GM18520 (cell line): ENCODE results near the gene NEBL.

Experiments used
- ATAC-seq: cut with Tn5 transposase; IDR thresholded peaks from one replicate; pipeline ENCODE4 v1.9.1; 2021; ENCODE audit not compliant: unreplicated experiment

Gene NEBL

GRCh38 chr10:20797290-20797689 is 99.8 kb downstream of the NEBL start:
- ATAC-seq, result no peak

GRCh38 chr10:20795391-20795790 is 101.7 kb downstream of the NEBL start:
- ATAC-seq, result no peak

GRCh38 chr10:20785174-20785573 is 111.9 kb downstream of the NEBL start:
- no peak for ATAC-seq

GRCh38 chr10:20778008-20778757 is 118.9 kb downstream of the NEBL start:
- ATAC-seq, result no peak

- ATAC-seq, result no peak
These were observed 120.6 kb downstream of the NEBL start for GRCh38 chr10:20776384-20777118.

- ATAC-seq, result no peak
These were observed 126.1 kb downstream of the NEBL start for GRCh38 chr10:20771051-20771450.

GRCh38 chr10:20769481-20769880 is 127.6 kb downstream of the NEBL start:
- ATAC-seq, result no peak

GRCh38 chr10:20768843-20769242 is 128.3 kb downstream of the NEBL start:
- ATAC-seq, result no peak

GRCh38 chr10:20767028-20767427 is 130.1 kb downstream of the NEBL start:
- no peak for ATAC-seq

GRCh38 chr10:20765066-20765465 is 132.0 kb downstream of the NEBL start:
- no peak for ATAC-seq

GRCh38 chr10:20760460-20760859 is 136.7 kb downstream of the NEBL start:
- ATAC-seq, result no peak

GRCh38 chr10:20748551-20748950 is 148.6 kb downstream of the NEBL start:
- no peak for ATAC-seq

GRCh38 chr10:20747782-20748181 is 149.3 kb downstream of the NEBL start:
- ATAC-seq, result no peak

- no peak for ATAC-seq
These were observed 150.3 kb downstream of the NEBL start for GRCh38 chr10:20746856-20747255.

GRCh38 chr10:20745556-20746375 is 151.3 kb downstream of the NEBL start:
- ATAC-seq, result no peak

- ATAC-seq, result no peak
These were observed 152.3 kb downstream of the NEBL start for GRCh38 chr10:20744821-20745220.

GRCh38 chr10:20743942-20744341 is 153.2 kb downstream of the NEBL start:
- ATAC-seq, result no peak

GRCh38 chr10:20742737-20743541 is 154.2 kb downstream of the NEBL start:
- ATAC-seq, result no peak

GRCh38 chr10:20740120-20740519 is 157.0 kb downstream of the NEBL start:
- no peak for ATAC-seq

- ATAC-seq, result no peak
These were observed 160.0 kb downstream of the NEBL start for GRCh38 chr10:20737107-20737506.
